K562 (cell line): ENCODE measurements around the gene KATNAL2. TPM values are rescaled to one million over a fixed set of nuclear protein-coding genes. Genes with fewer than 3 reads are reported as not detected.

Experiments
- ERF ChIP-seq: fragments of 450-650 bp; formaldehyde crosslinking; IDR thresholded peaks from 2 replicates; pipeline ENCODE4 v1.4.0; 2020; ENCODE audit warnings: mild to moderate bottlenecking, mixed read lengths
- ETV5 ChIP-seq: sonication (generic); formaldehyde crosslinking; IDR thresholded peaks from 2 replicates; pipeline ENCODE4 v1.4.0; 2020; ENCODE audit warnings: low read depth, mild to moderate bottlenecking, missing genetic modification reagents
- MYC ChIP-seq, 2 experiments: fragments of 250-450 bp in 1 of 2; sonication (Bioruptor Pico) in 1 of 2; IDR thresholded peaks; 2 replicates each; pipeline versions ENCODE4 v1.5.1 to v1.6.1; 2012 to 2021; ENCODE audit warnings: low read depth in 2 of 2, borderline replicate concordance in 1 of 2, improper control_type of control experiment in 1 of 2, low read length in 1 of 2, mild to moderate bottlenecking in 1 of 2, moderate library complexity in 1 of 2
- NFYB ChIP-seq: IDR thresholded peaks from 2 replicates; pipeline ENCODE4 v1.6.1; 2011; ENCODE audit warnings: mild to moderate bottlenecking, moderate library complexity; ENCODE audit not compliant: insufficient read length; ENCODE audit errors: extremely low read depth
- PML ChIP-seq: IDR thresholded peaks from 2 replicates; pipeline ENCODE4 v1.6.1; 2012; ENCODE audit warnings: low read length, inconsistent platforms
- POLR2AphosphoS5 ChIP-seq: IDR thresholded peaks from 2 replicates; pipeline ENCODE4 v1.6.1; 2011; ENCODE audit warnings: mild to moderate bottlenecking, low read depth, low read length, moderate library complexity; ENCODE audit not compliant: control insufficient read depth, insufficient read depth
- RBBP5 ChIP-seq: fragments of 200-600 bp; sonication (generic); IDR thresholded peaks from 2 replicates; pipeline ENCODE4 v1.6.1; 2012; ENCODE audit warnings: borderline replicate concordance, mild to moderate bottlenecking, low read length, control low read depth, inconsistent platforms; ENCODE audit not compliant: insufficient read depth, poor library complexity, severe bottlenecking
- RBM22 ChIP-seq: fragments of 200-400 bp; formaldehyde crosslinking; IDR thresholded peaks from 2 replicates; pipeline ENCODE4 v1.6.1; 2018; ENCODE audit warnings: low read length, low read depth; ENCODE audit not compliant: poor library complexity, severe bottlenecking
- SUPT5H ChIP-seq: fragments of 450-650 bp; IDR thresholded peaks from 2 replicates; pipeline ENCODE4 v1.6.1; 2016
- ZBTB8A ChIP-seq: fragments of 450-650 bp; IDR thresholded peaks from 2 replicates; pipeline ENCODE4 v1.6.1; 2018; ENCODE audit warnings: mild to moderate bottlenecking, moderate library complexity; ENCODE audit not compliant: partially characterized antibody
- ZFX ChIP-seq: sonication (generic); formaldehyde crosslinking; IDR thresholded peaks from 2 replicates; pipeline ENCODE4 v1.8.0; 2022; ENCODE audit warnings: mild to moderate bottlenecking, missing genetic modification reagents, moderate library complexity
- ZNF324 ChIP-seq: fragments of 250-450 bp; sonication (Bioruptor Pico); IDR thresholded peaks from 2 replicates; pipeline ENCODE4 v1.4.0; 2020; ENCODE audit warnings: mild to moderate bottlenecking
- ZNF507 ChIP-seq: conservative IDR thresholded peaks from 2 replicates; pipeline ENCODE4 v1.6.1; 2017; ENCODE audit warnings: missing genetic modification characterization, missing compliant biosample characterization
- ZNF780A ChIP-seq: fragments of 250-450 bp; sonication (Bioruptor Pico); IDR thresholded peaks from 2 replicates; pipeline ENCODE4 v1.5.0; 2021; ENCODE audit warnings: mild to moderate bottlenecking
- polyA plus RNA-seq, 8 experiments: library from polyadenylated mRNA; depleted of rRNA in 4 of 8; stranded (reverse) in 5 of 8; unstranded in 3 of 8; fragments of >200 nt; fragmentation: Nextera tagmentation in 2 of 8; fragmentation: Illumina TruSeq in 1 of 8; extraction: Ambion mirVana in 2 of 8; extraction: Trizol in 1 of 8; gene quantifications; 2 replicates each; pipeline versions ENCODE4 v1.2.1 to v1.2.3, GENCODE V29; 2011 to 2014; ENCODE audit warnings: inconsistent platforms in 1 of 8, missing spikeins in 1 of 8
- total RNA-seq, 7 experiments: library from RNA; depleted of rRNA in 6 of 7; stranded (reverse); fragments of >200 nt in 6 of 7; fragmentation: Illumina TruSeq in 2 of 7; extraction: Trizol in 2 of 7; gene quantifications; 2 replicates each; pipeline versions ENCODE4 v1.2.1 to v1.2.3, GENCODE V29; 2011 to 2021; ENCODE audit warnings: low replicate concordance in 1 of 7
- TF ChIP-seq, protein P1 (sequence below), 2 experiments: fragments of 450-650 bp; formaldehyde crosslinking in 1 of 2; IDR thresholded peaks; 2 replicates each; pipeline versions ENCODE4 v1.4.0 to v1.6.1; 2014 to 2020; ENCODE audit warnings: mild to moderate bottlenecking in 2 of 2, borderline replicate concordance in 1 of 2, low read depth in 1 of 2
- TF ChIP-seq, protein P2 (sequence below): sonication (generic); formaldehyde crosslinking; IDR thresholded peaks from 2 replicates; pipeline ENCODE4 v1.4.0; 2020; ENCODE audit warnings: mild to moderate bottlenecking, missing genetic modification reagents

The KATNAL2 gene
- total and polyA plus RNA-seq, 9 of the 15 experiments (the other 6 are each of a cell fraction or from before 2014, with no cell fraction given) = 0.08 to 1.2 (median 0.48) TPM

DNA sequence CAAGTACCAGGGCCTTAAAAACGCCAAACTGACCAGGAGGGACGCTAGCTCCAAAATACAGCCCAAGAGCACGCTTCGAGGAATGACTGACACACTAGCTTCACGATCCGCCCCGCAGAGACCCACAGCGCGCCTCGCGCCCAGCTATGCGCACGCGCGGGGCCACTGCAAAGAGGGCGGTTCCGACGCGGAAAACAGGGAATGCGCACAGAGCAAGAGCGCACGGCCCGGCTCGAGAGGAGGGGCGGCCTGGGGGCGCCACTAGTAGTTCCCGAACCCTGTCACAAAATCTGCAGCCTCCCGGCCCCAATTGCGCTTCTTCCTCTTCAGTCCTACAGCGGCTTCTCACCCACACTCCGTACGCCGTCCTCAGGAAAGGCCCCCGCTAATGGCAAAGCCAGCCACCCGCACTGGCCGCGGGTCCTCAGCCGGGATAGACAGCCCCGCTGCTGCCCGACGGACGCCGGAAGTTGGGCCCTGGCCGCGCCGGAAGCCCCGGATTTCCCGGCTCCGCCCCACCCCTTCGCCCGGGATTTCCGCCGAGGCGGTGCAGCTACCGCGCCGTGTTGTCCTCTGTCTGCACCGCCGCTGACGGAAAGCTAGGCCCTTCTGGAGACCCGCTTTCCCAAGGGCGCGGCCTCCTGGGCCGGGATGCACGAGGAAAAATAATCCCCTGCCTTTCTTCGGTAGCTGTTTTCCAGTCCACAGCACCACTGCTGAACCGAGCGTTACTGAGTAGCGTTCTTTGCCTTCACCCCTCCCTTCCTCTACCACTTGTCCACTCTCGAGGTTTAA is 232.8 kb downstream of the KATNAL2 start, which contains the start of gene HDHD2 (continued):
- TF ChIP-seq, protein P1, sequence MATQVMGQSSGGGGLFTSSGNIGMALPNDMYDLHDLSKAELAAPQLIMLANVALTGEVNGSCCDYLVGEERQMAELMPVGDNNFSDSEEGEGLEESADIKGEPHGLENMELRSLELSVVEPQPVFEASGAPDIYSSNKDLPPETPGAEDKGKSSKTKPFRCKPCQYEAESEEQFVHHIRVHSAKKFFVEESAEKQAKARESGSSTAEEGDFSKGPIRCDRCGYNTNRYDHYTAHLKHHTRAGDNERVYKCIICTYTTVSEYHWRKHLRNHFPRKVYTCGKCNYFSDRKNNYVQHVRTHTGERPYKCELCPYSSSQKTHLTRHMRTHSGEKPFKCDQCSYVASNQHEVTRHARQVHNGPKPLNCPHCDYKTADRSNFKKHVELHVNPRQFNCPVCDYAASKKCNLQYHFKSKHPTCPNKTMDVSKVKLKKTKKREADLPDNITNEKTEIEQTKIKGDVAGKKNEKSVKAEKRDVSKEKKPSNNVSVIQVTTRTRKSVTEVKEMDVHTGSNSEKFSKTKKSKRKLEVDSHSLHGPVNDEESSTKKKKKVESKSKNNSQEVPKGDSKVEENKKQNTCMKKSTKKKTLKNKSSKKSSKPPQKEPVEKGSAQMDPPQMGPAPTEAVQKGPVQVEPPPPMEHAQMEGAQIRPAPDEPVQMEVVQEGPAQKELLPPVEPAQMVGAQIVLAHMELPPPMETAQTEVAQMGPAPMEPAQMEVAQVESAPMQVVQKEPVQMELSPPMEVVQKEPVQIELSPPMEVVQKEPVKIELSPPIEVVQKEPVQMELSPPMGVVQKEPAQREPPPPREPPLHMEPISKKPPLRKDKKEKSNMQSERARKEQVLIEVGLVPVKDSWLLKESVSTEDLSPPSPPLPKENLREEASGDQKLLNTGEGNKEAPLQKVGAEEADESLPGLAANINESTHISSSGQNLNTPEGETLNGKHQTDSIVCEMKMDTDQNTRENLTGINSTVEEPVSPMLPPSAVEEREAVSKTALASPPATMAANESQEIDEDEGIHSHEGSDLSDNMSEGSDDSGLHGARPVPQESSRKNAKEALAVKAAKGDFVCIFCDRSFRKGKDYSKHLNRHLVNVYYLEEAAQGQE (IDR thresholded peaks at IDR 0.05; ENCODE audit: borderline replicate concordance) = no peak
- TF ChIP-seq, protein P1 (CRISPR knock-in tag; IDR thresholded peaks at IDR 0.05; ENCODE audit: low read depth) = no peak
- peak; percentile 62 for TF ChIP-seq RBM22
- TF ChIP-seq SUPT5H = peak; percentile 86
- no peak for TF ChIP-seq ERF (CRISPR knock-in tag)
- TF ChIP-seq PML = peak; percentile 46; the same call in 1 of the 2 replicates
- no peak for TF ChIP-seq ZNF324
- TF ChIP-seq ZNF780A = no peak
- peak; percentile 80 for TF ChIP-seq RBBP5
- peak; percentile 52; the same call in 1 of the 2 replicates for TF ChIP-seq POLR2AphosphoS5
- TF ChIP-seq ZBTB8A = no peak
- peak; percentile 72 for TF ChIP-seq ZFX (CRISPR knock-in tag)
- TF ChIP-seq ETV5 (CRISPR knock-in tag) = peak; percentile 65; the same call in 1 of the 2 replicates
- TF ChIP-seq MYC (IDR thresholded peaks at IDR 0.05; ENCODE audit: low read depth, low read length) = 0 out of 2 replicates have a peak, but pooled peaks have one; percentile 15
- no peak for TF ChIP-seq MYC (CRISPR knock-in tag; IDR thresholded peaks at IDR 0.05; ENCODE audit: borderline replicate concordance, low read depth)
- no peak for TF ChIP-seq NFYB
- no peak for TF ChIP-seq ZNF507 (tag)
- TF ChIP-seq, protein P2, sequence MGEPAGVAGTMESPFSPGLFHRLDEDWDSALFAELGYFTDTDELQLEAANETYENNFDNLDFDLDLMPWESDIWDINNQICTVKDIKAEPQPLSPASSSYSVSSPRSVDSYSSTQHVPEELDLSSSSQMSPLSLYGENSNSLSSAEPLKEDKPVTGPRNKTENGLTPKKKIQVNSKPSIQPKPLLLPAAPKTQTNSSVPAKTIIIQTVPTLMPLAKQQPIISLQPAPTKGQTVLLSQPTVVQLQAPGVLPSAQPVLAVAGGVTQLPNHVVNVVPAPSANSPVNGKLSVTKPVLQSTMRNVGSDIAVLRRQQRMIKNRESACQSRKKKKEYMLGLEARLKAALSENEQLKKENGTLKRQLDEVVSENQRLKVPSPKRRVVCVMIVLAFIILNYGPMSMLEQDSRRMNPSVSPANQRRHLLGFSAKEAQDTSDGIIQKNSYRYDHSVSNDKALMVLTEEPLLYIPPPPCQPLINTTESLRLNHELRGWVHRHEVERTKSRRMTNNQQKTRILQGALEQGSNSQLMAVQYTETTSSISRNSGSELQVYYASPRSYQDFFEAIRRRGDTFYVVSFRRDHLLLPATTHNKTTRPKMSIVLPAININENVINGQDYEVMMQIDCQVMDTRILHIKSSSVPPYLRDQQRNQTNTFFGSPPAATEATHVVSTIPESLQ (CRISPR knock-in tag) = peak; percentile 35; the same call in 1 of the 2 replicates
